ENCODE measurements around the gene MYO1B. TPM values are rescaled to one million over a fixed set of nuclear protein-coding genes. Genes with fewer than 3 reads are reported as not detected.

MYO1B gene
- total RNA-seq, 1 donor from 2014 or later = 131 TPM

- DNase-seq = no peak
Observed at GRCh38 chr2:191365089-191365488, 119.9 kb downstream of the MYO1B start.

- no peak for DNase-seq
Observed at GRCh38 chr2:191366199-191366598, 121.0 kb downstream of the MYO1B start.

GRCh38 chr2:191369034-191369433, 123.8 kb downstream of the MYO1B start:
- DNase-seq = peak; percentile 37

DNA sequence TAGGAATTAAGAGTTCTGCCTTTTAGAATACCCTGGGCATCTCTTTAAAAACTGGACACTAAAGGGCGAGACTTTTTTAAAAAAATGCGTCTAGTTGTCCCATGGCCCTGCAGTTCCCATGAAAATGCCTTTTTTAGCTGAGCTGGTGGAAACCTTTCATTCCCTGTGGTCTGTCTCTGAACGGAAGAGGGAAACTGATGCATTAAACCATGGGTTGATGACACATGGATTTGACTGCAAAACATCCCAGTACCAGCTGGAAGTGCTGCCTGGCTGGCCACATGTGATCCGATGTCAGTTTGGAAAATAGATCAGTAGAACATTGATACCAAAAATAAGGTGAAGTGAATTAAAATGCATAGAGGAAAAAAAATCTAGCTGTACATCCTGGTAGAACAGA, 129.2 kb downstream of the MYO1B start:
- DNase-seq = peak; percentile 31

- DNase-seq = no peak
Observed at GRCh38 chr2:191374939-191375338, 129.7 kb downstream of the MYO1B start.

GRCh38 chr2:191376981-191377629, 131.9 kb downstream of the MYO1B start:
- DNase-seq = peak; percentile 95

- no peak for DNase-seq
Observed at GRCh38 chr2:191379375-191379774, 134.2 kb downstream of the MYO1B start.

- DNase-seq = peak; percentile 84
Observed at GRCh38 chr2:191382801-191383200, 137.6 kb downstream of the MYO1B start.

DNA sequence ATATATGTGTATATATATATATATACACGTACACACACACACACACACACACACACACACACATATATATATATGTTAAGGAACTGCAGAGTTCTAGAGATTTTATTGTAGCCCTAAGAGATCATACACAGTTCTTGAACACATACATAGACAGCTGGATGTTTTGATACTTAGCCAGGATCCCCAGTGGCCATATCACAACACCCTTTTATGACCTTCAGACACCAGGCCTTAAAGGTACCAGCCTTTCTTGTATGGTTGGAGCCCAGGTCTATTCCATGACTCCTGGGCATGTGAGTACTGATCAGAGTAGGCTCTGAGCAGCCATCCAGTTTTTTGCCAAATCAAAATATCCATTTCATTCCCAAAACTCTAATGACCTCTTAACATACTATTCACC, 138.3 kb downstream of the MYO1B start:
- no peak for DNase-seq

DNA sequence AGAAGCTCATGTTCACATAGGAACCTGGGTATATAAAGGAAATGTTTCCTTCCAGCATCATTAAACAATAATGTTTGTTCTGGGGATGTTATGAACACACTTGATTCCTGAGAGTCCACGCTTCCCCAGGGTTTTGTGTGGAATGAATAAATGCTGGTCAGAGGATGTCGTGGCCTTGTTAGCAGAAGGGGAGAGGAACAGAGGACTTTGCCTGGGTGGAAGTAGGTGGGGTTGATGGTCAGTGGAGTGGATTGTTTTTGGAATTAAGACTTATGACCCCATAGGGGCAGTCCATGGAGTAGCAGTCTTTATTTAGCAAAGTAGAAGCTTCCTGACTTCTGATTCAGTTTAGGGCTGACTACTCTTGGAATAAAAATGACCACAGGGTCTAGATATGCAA, 139.6 kb downstream of the MYO1B start:
- peak; percentile 72 for DNase-seq

DNA sequence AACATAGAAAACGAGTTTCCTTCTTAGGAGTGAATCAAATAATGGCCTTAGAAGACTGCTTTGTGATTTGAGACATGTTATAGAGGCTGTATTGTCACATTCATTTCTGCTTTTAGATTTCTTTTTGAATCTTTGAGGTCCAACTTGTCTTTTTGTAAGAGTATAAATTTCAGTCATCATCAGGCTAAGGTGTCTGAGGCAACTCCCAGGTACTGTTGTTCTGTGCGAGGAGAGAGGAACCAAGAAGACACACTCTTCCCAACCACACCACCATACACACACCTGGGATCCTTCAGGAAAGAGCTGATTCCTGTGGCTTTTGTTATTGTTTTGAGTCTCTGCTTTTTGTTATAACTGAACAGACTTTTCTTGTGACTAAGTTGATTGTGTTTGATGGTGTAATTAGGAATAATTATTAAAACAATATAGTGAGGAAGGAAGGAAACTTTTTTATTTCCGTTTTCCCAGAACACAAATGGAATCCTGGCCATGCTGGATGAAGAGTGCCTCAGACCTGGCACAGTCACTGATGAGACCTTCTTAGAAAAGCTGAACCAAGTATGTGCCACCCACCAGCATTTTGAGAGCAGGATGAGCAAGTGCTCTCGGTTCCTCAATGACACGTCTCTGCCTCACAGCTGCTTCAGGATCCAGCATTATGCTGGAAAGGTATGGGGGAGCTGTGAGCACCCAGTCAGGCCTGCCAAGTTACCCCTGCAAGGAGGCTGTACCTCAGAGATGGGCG, 140.4 kb downstream of the MYO1B start:
- DNase-seq = peak; percentile 91

DNA sequence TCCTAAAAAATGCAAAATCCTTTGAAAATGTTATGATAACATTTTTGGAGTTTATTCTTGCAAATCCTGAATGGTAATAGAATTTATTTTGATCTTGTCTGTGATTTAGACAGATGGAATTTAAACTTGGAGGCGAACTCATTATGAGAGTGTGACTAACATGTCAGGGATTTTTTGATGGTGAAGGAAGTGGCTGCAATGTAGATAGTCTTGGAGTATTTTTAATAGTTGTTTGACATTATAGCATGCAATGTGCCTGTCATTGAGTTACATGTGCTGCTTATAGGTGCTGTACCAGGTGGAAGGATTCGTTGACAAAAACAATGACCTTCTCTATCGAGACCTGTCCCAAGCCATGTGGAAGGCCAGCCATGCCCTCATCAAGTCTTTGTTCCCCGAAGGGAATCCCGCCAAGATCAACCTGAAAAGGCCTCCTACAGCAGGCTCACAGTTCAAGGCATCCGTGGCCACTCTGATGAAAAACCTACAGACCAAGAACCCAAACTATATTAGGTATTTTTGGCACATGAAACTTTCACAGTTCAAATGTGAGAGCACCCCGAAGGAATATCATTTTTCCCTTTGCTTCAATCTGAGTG, 141.8 kb downstream of the MYO1B start:
- DNase-seq = peak; percentile 77

DNA sequence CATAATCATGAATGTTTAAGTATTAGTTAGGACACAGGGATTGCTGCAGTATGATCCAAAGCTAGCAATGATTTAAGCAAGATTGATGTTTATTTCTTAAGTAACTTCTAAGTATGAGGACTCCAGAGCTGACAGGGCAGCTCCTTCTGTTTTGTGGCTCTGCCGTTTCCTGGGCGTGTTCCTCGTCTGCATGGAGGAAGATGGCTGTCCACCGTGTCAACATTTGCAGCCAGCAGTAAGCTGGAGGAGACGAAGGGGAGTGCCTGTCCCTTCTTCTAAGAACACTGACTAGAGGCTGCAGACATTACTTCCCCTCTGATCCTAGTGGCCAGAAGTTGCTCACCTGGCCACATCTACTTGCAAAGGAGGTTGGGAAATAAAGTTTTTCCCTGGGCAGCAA, 144.1 kb downstream of the MYO1B start:
- no peak for DNase-seq

GRCh38 chr2:191391171-191391570, 146.0 kb downstream of the MYO1B start:
- DNase-seq = no peak

DNA sequence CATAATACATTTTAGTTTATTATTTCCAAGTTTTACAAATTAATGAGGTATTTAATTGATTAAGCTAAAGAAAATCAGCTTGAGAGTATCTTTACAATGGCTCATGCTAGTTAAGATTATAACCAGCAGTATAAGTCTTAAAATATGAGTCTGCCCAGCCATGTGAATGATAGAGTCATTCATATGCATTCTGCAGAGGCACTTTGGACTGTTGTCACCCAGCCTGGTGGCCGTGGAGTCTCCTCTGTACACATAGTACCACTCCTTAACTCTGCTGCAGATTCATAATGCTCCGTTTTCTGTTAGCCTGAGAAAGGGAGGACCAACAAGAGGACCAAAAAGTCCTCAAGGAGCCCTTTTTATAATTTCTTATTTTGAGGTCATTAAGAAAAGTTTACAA, 148.8 kb downstream of the MYO1B start:
- no peak for DNase-seq

GRCh38 chr2:191396794-191397193, 151.6 kb downstream of the MYO1B start:
- DNase-seq = no peak

DNA sequence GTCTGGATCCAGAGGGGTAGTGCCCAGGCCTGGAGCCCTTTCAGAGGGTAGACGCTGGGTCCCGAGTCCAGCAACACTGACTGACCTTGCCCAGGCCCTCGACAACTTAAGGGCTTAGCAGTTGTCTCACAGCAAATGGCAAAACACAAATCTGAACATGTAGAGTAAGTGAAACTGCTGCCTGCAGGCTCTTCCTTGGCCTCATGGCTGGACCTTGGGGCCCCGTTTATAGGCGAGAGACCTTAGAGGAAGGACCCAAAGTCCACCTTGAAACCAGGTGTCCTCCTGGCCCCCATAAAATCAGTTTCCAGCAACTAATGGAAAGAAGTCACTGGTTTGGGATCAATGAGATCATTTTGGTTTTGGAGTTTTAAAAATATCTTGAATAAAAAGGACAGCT, 154.4 kb downstream of the MYO1B start:
- no peak for DNase-seq

- DNase-seq = no peak
Observed at GRCh38 chr2:191401287-191401686, 156.1 kb downstream of the MYO1B start.

- no peak for DNase-seq
Observed at GRCh38 chr2:191402966-191403565, 157.9 kb downstream of the MYO1B start.

GRCh38 chr2:191404568-191404991, 159.4 kb downstream of the MYO1B start:
- DNase-seq = no peak

DNA sequence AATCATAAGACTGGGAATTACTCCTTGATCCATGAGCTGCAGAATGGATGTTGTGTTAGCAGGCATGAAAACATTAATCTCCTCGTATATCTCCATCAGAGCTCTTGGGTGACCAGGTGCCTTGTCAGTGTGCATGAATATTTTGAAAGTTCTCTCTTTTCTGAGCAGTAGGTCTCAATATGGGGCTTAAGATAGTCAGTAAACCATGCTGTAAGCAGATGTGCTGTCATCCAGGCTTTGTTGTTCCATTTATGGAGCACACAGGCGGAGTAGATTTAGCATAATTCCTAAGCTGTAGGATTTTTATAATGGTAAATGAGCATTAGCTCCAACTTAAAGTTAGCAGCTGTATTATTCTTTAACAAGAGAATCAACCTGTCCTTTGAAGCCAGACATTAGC, 160.3 kb downstream of the MYO1B start:
- DNase-seq = no peak

- DNase-seq = no peak
Observed at GRCh38 chr2:191410646-191411436, 165.6 kb downstream of the MYO1B start.

DNA sequence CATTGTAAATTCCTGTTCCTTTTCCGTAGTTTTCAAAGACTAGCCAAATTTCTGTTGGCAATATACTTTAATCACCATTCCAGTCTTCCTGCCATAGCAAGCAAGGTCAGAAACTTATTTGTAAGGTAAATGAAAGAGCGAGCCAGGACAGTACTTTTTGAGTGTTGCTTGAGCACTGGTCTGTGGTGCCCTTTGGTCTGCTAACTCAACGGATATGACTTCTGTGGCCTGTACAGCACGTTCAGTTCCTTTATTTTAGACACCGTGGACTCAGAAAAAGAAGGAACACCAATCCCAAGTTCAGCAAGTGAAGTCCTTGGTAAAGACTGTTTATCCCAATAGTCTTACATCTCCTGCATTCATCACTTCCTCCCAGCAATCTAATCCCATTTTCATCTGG, 166.3 kb downstream of the MYO1B start:
- DNase-seq = no peak

All from dermis blood vessel endothelial cell (primary cell).